Measurements from ENCODE around the gene DYNC1H1.
A peak's percentile ranks its signal among the peaks of the same experiment; 100 is the strongest.

The DYNC1H1 gene

DNA sequence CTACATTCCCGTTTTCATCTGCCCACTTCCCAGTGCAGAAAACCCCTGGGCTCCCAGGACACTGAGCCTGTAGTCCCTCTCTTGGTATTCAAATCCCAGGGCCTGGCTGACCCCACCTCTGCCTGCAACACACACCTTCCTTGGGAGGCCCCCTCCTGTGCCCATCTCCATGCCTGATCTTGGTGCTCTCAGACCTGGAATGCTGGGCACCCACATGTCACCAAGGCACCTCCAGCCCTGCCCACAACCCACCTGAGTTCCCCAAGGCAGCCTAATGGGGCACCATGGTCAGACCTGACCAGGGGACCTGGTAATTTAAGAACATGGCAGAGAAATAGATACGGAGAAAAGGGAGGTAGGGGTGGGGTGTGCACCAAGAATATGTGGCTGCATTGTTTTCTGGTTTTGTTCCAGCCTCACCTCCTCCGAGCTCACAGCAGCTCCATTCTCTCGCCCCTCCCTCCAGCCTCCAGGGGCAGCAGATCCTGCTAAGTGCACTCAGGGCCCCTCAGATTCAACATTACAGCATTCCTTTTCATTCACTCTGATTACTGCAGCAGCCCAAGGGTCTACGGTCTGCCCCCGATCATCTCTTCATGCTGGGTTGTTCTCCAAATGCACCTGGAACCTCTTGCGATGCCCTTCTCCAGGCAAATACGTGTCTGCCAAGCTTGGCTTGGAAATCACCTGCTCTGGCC is 131.6 kb downstream of the DYNC1H1 start:
- H3K36me3 Mint-ChIP-seq (ENCODE audit: low read depth) = no peaks in the 10 kb centered on the region
- H3K9me3 Mint-ChIP-seq = no peaks in the 10 kb centered on the region
- TF ChIP-seq, protein P1, sequence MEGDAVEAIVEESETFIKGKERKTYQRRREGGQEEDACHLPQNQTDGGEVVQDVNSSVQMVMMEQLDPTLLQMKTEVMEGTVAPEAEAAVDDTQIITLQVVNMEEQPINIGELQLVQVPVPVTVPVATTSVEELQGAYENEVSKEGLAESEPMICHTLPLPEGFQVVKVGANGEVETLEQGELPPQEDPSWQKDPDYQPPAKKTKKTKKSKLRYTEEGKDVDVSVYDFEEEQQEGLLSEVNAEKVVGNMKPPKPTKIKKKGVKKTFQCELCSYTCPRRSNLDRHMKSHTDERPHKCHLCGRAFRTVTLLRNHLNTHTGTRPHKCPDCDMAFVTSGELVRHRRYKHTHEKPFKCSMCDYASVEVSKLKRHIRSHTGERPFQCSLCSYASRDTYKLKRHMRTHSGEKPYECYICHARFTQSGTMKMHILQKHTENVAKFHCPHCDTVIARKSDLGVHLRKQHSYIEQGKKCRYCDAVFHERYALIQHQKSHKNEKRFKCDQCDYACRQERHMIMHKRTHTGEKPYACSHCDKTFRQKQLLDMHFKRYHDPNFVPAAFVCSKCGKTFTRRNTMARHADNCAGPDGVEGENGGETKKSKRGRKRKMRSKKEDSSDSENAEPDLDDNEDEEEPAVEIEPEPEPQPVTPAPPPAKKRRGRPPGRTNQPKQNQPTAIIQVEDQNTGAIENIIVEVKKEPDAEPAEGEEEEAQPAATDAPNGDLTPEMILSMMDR (IDR thresholded peaks at IDR 0.05; ENCODE audit: unreplicated experiment in 3 of 3) = no peak
- peaks cover 7% of the 10 kb centered on the region for H3K4me1 Mint-ChIP-seq
- no peaks in the 10 kb centered on the region for H3K27me3 Mint-ChIP-seq (ENCODE audit: low read depth)
- peak overlapping the region; percentile 59 to 81 (median 72) for H3K27ac Mint-ChIP-seq
- peak overlapping the region in 2 of 3 experiments; percentile 22 to 26 for H3K4me3 Mint-ChIP-seq

GRCh38 chr14:102096569-102097188 is 132.3 kb downstream of the DYNC1H1 start:
- Mint-ChIP-seq H3K9me3 (no peaks in the 10 kb centered on the region), H3K36me3 (ENCODE audit: low read depth) (no peaks in the 10 kb centered on the region), H3K4me1 (peaks cover 7% of the 10 kb centered on the region), H3K27ac (peak overlapping the region; percentile 59 to 81 (median 72)), H3K27me3 (ENCODE audit: low read depth) (no peaks in the 10 kb centered on the region), H3K4me3 (peak overlapping the region in 2 of 3 experiments; percentile 22 to 26)
- TF ChIP-seq, protein P1 (IDR thresholded peaks at IDR 0.05; ENCODE audit: unreplicated experiment in 3 of 3) = peak; percentile 82 to 86 (median 84)

DNA sequence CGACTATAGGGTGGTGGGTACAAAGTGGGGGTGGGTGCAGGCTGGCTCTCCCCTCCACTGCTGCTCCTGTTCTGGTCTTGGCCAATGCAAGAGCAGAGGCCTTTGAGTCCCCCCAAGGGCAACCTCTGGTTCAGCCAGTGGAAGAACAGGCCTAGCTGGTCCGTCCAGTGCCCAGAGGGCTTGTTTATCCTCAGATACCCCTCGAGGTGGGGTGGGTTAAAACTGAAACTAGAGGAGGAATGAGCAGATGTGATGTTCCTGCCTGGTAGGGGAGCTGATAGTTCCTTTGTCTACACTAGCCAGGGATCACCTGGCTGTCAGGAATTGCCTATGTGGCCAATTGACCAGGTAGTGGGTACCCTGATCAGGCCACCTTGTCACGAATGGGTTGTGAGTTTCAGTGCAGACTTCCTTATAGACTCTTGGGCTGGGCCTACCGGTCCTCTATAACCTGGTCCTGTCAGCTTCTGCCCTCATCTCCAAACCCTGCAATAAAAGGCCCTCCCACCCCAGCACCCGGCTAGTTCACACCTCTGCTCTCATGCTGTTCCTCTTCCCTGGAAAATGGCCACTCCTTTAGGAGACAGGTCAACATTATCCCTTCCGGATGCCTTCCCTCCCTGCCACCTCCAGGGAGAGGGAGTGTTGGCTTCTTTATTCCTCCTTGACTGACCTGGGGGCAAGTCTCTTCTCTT is 133.2 kb downstream of the DYNC1H1 start:
- H3K27me3 Mint-ChIP-seq (ENCODE audit: low read depth) = no peaks in the 10 kb centered on the region

GRCh38 chr14:102103062-102103695 is 138.8 kb downstream of the DYNC1H1 start:
- Mint-ChIP-seq H3K4me1 (no peaks in the 10 kb centered on the region), H3K4me3 (no peak overlapping the region), H3K27ac (no peak overlapping the region), H3K36me3 (ENCODE audit: low read depth) (no peaks in the 10 kb centered on the region), H3K9me3 (no peaks in the 10 kb centered on the region), H3K27me3 (ENCODE audit: low read depth) (no peaks in the 10 kb centered on the region)
- TF ChIP-seq, protein P1 (IDR thresholded peaks at IDR 0.05; ENCODE audit: unreplicated experiment in 3 of 3) = no peak

More for the DNA sequence above, 133.2 kb downstream of the DYNC1H1 start:
- H3K27ac Mint-ChIP-seq = peak overlapping the region in 1 of 3 experiments; percentile 72
- TF ChIP-seq, protein P1 (IDR thresholded peaks at IDR 0.05; ENCODE audit: unreplicated experiment in 3 of 3) = no peak
- H3K9me3 Mint-ChIP-seq = no peaks in the 10 kb centered on the region
- H3K36me3 Mint-ChIP-seq (ENCODE audit: low read depth) = no peaks in the 10 kb centered on the region
- H3K4me3 Mint-ChIP-seq = no peak overlapping the region
- H3K4me1 Mint-ChIP-seq = peaks cover 7% of the 10 kb centered on the region

- TF ChIP-seq, protein P1 (IDR thresholded peaks at IDR 0.05; ENCODE audit: unreplicated experiment in 3 of 3) = no peak
- Mint-ChIP-seq H3K4me3 (no peak overlapping the region), H3K4me1 (no peaks in the 10 kb centered on the region), H3K36me3 (ENCODE audit: low read depth) (peaks cover 3% of the 10 kb centered on the region), H3K27me3 (ENCODE audit: low read depth) (no peaks in the 10 kb centered on the region), H3K9me3 (peaks cover 7% of the 10 kb centered on the region), H3K27ac (no peak overlapping the region)
Measured at GRCh38 chr14:102105369-102105768, 141.0 kb downstream of the DYNC1H1 start.

All from nephron (organoid).